Anterior cingulate cortex (tissue), 58 donors: ENCODE data around the gene AGRP.
"Not testable (repeated sequence)": the region's sequence is repeated elsewhere in the genome, so short reads cannot be mapped to it uniquely, and the experiment has no call there.

Source experiments
- DNase-seq, 58 donors: peaks; one replicate each; lab custom pipeline; 2025; lab: John Stamatoyannopoulos, UW

Gene AGRP

DNA sequence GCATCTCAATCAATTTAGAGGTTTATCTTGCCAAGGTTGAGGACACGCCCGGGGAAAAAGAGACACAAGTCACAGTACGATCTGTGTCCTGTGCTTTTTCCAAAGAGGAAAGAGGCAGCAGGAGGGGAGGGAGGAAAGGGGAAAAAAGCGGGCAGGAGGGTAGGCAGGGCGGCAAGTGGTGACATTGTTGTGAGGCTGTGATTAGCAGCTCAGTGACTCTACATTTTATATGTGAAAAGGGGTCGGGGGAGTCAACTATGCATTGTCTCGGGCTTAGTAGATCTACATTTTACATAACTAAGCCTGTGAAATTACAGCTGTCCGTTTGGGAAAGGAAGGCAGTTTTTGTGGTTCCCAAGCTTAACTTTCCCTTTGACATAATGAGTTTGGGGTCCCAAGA, 23.1 kb upstream of the AGRP start:
- DNase-seq: no peak

DNA sequence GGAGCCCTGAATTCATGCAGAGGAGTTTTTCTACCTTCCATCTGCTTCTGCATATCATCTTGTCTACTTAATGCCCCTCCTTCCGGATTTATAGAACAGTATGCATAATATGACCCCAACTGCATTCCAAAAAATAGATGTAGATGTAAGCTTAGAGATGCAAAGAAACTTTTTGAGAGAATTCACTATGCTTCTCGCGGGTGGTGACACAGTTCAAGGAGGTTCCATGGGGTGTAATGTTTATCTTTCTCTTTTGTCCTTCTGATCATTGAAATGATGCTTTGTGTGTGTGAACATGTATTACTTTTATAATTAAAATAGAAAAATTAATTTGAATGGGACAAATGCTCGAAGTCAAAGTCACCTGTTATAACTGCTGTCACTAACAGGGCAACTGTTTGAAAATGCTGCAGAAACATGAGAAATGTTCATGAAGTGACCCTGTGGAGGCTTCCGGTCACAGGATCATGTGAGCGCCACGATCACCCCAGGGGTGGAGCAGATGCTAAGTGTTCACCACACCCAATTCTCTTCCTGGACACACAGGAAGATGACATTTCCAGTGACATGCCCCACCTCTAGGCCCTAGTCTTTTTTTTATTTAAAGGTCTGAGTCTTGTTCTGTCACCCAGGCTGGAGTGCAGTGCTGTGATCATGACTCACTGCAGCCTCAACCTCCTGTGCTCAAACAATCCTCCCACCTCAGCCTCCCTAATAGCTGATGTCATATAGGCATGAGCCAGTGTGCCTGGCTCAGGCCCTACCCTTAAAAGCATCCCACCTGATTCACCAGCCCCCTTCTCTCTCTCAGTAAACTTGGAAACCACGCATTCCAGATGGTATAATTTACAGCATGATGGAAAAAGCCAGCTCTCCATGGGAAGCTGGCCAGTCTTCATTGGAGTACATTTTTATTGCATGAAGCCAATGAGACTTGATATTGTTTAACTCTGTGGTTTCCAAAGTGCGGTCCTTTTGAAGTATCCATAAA, 21.0 kb upstream of the AGRP start:
- DNase-seq: peak in 4 of 58 donors; percentile 15 to 47 (median 27)

DNA sequence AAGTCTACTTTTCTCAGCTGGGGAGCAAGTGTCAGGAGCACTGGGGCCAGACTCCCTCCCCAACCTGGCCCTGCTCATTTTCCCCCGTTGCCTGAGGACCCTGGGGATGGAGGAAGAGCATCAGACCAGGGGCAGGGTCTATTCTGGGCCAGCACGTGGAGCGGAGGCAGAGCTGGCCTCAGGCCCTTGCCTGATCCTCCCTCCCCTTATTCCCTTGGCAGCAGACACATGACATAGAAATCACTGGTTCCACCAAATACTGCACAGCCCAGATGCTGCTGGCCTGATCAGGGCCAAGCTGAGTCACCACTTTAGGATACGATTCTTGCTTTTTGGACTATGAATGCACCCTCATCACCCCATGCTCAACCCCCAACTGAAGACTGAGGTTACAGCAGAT, 15.8 kb upstream of the AGRP start:
- DNase-seq: no peak

DNA sequence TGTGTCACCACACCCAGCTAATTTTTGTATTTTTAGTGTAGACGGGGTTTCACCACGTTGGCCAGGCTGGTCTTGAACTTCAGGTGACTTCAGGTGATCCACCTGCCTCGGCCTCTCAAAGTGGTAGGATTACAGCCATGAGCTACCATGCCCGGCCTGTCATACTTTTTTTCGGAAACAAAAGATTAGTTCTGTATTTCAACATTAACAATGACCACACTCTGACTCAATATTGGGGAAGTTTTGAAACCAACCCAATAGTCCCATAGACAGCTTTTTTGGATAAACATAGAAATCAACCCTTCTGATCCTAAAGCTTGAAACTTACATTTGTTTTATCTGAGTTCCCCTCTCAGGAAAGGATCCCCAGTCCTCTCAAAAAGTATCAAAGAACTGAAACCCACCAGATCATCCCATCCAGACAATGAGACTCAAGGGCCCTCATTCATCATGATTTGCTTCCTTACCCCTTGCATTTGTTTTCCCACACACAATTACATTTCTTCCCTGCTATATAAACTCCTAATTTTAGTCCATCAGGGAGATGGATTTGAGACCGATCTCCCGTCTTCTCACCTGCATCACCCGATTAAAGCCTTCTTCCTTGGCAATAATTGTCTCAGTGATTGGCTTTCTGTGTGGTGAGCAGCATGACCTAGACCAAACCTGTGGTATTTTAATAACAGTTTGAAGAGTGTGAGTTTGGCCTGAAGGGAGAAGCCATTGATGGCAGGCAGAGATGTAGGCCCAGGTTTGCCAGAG, 7.2 kb upstream of the AGRP start:
- DNase-seq: no peak

DNA sequence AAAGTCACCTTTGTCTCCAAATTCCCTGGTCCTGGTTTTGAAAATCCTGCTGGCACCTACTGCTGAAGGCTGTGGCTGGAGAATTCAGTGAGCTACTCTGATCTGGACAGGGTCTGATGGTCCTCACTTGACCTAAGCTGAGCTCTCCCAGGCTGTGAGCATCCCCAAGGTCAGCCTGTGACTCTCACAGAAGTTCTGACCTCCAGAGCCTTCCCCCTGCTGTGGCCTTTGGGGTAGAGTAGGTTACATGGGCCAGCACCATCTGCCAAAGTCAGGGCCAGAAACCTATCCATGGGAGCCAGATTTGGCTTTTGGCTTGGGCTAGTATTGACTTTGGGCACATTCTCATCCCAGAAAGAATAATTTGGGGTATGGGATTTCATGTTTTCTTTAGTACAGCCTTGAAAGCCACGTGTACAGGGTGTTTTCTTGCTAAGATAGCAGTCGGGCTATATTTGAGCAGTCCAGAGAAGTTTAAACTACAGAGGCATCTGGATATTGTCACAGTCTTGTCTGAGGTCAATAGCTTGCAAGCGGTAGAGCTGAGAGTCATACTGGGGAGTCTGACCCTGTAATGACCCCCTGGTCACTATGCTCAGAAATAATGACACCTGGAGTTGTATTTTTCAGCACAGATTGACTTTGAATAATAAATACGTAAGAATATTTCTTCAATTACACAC, 6.2 kb upstream of the AGRP start:
- no peak for DNase-seq

DNA sequence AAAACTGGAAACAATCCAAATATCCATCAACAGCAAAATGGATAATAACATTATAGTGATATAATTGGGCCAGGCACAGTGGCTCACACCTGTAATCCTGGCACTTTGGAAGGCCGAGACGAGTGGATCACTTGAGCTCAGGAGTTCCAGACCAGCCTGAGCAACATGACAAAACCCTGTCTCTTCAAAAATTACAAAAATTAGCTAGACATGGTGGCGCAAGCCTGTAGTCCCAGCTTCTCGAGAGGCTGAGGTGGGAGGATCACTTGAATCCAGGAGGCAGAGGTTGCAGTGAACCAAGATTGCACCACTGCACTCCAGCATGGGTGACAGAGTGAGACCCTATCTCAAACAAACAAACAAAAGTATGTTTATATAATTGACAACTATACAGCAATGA, 4.2 kb upstream of the AGRP start:
- DNase-seq: not testable (repeated sequence)

DNA sequence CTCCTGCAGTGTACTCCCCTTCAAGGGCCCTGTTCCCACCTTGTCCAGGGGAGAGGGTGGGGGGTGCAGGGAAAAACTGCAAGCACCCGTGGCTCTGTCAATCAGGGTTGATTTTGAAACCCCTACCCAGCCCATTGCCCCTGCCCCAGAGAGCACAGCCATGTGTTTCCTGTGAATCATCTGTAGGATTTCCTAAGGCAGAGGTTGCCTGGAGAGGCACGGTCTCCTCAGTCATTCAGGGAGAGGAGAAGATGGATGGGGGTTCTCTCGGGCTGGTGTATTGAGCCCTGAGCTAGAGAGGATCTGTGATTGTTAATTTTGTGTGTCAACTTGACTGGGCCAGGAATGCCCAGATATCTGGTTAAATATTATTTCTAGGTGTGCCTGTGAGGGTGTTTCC, 3.5 kb upstream of the AGRP start:
- DNase-seq: no peak

DNA sequence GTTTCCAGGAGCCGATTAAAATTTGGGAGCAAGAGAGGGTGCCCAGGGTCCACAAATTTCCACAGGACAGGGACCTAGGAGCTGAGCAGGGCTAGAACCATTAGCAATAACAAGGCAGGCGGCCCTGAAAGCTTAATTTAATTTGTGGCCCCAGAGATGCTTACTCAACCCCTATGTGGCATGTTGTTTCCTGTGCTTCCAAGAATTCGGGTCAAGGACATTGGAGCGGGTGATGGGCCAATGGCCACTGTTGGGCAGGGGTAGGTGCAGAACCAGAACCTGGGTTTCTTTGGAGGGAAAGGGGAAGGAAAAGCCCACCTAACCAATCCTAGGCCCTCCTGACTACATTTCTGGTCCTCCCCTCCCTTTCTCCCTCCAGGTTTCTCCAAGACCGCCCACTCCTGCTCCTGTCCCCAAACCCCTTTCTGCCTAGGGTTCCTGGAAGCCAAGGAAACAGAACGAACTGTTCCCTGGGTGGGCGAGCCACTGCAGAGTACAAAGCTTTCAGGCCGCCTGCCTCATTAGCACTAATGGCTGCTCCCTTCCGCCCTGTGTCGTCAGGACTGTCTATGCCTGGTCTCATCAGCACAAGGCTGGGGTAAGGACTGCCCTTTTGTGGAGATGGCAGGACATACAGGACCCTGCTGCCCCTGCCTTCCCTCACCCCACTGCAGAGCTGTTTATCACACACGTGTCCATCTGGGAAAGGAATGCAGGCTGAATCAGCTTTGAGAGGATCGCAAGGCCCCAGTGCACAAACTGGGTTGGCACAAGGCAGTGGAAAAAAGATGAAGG, 581 bp upstream of the AGRP start:
- DNase-seq: no peak

DNA sequence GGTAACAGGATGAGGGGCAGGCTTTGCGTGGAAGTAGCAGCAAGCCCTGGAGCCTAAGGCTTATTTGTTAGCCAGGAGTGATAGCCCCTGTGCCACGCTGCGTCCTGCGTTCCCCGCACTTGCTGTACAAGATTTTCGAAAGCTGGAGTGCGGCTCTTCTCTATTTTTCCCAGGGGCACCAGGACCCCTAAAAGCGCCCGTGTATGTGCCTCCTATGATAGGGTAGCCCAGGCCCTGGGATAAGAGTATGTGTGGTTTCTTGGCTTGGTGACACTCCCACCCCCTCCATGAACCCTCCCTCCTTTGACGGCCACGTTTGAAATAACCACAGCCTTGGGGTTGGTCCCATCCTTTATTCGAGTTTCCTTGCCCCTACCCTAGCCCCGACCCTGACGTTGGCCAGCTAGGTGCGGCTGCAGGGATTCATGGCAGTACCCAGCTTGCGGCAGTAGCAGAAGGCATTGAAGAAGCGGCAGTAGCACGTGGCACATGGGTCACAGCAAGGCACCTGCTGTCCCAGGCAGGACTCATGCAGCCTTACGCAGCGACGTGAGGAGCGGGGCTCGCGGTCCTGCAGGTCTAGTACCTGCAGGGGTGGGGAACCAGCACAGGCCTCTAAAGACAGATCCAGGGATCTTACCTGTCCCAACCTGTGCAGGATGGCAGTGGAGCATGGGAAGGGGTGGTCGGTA, 968 bp downstream of the AGRP start:
- DNase-seq: peak in 1 of 58 donors; percentile 10

DNA sequence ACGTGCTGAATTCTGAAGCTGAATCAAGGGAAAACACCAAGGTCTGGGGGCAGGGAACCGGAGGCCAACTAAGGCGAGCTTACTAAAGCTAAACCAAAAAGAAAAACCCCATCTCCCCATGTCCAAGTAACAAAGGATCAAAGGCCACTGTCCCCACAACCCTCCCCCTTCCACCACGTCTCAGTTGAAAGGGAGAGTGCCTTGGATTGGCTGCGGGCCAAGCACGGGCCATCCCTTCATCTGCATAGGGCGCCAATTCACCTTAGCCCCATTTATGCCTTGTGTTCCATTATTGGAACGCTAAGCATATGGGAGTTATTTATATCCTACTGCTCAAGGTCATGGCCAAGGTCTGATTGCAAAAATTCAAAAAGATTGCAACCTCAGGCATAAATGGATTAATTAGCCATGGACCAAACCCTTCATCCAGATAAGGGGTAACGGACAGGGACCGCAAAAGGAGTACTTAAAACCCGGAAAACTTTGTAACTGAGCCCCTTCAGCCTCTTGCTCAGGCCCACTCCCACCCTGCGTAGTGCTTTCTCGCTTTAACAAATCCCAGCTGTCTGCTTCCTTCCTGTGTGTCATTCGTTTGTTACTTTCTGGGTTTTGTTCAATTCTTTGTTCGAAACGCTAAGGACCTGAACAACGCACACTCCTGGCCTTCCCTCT, 1.6 kb downstream of the AGRP start:
- DNase-seq: peak in 12 of 58 donors; percentile 7 to 67 (median 50)

DNA sequence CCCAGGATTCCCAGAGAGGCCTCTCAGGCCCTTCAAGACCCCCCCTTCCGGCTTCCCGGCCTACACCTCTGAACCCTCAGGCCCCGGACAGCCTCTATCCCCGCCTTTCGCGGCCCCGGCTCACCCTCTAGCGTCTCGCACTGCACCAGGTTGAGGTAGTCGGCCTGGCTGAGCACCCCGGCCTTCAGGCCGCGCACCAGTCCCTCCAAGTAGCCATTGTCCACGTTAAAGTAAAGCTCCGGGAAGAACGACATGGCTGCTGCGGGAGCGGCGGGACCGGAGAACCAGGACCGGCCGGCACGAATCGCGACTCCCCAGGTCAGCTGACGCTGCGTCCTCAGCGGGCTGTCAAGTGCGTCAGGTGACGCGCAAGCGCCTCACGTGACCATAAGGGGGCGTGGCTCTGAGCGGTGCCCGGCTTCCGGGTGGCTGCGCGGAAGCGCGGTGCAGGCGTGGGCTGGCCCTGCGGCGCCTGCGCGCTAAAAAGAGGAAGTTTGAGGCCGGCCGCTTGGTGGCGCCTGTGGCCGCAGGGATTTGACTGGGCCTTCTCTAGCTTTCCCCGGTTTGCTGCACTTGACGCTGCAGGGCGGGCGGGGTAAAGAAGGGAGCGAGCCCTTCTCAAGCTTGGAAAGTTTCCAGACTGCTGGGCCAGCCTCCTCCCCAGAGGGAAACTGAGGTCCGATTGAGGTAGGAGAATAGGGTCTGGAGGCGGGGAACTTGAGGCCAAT, 2.4 kb downstream of the AGRP start, which contains the start of gene ATP6V0D1:
ATP6V0D1 (minus strand) TSS at position 325 of the 728 bp plus-strand sequence; CDS start at position 254, 71 bp downstream.
- peak; percentile 73 to 100 (median 97) for DNase-seq

DNA sequence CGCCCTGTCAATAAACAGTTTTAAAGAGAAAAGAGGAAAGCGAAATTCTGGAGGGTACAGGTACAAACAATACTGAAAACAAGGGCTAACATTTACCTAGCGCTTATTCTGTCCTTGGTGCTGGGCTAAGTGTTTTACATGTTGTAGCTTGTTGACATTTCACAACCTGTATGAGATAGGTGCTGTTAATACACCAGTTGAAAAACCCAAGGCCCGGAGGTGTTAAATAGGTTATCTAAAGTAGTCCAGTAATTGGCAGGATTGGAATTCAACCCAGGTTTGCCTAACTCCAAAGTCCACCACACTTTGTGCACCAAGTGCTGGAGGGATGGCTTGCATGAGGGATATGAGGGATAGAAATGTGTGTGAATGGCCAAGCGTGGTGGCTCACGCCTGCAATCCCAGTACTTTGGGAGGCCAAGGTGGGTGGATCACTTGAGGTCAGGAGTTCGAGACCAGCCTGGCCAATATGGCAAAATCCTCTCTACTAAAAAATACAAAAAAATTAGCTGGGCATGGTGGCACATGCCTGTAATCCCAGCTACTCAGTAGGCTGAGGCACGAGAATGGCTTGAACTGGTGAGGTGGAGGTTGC, 5.3 kb downstream of the AGRP start:
- no peak for DNase-seq

DNA sequence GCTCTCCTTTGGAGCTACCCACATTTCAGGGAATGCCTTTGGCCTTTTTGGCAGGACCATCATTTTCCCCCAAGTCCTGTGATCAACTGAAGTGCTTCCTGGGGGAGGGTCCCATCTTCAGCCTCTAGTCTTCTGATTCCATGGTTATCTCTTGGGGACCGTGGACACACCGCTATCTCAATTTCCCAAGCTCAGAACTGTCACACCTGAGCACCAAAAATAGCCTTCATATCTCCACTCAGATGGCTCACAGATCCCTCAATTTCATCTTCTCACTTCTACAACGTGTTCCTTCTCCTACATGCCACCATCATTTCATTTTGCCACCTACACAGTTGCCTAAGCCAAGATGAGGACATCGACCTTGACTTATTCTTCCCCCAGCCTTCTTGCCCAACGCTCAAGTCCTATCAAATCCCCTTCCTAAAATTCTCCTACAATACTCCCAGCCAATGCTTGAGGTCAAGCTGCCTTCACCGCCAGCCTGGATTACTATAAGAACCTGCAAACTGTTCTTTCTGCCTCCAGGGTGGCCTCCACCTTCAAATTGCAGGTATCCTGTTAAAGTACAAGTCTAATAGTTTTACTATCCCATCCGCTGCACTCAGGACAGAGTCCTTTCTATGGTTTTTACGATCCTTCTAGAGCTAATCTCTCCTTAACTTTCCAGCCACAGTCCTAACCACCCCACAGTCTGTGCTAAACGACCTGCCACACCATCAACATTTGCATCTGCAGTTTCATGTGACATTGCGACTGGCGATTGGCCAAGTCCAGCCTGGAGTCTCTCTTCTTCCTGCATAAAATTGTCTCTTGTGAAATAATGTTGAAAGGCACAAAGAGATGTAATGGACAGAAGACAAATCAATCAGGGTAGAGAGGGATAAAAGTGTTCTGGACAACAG, 8.5 kb downstream of the AGRP start:
- peak in 1 of 58 donors; percentile 27 for DNase-seq

DNA sequence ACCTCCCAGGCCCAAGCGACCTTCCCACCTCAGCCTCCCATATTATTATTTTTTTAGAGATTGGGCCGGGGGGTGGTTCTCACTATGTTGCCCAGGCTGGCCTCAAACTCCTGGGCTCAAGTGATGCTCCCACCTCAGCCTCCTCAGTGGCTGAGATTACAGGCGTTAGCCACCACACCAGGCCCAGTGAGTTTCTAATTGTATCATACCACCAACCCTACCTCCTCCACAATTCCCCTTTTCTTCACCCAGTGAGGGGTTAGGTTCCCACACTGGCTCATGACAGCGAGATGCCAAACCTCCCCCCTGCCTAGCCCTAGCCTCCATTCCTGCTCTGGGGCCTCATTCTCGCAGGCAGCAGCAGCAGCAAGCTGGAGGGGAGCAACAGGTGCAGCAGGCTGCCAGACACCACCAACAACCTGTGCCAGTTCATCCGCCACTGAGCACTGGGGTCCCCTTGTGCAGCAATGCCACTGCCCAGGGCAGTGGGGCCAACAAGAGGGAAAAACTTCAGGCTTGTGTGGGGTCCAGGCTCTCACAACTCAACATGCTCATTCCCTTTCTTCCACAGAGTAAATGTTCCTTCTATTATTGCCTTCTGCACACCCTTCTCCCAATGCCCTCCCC, 11.5 kb downstream of the AGRP start:
- DNase-seq: no peak

DNA sequence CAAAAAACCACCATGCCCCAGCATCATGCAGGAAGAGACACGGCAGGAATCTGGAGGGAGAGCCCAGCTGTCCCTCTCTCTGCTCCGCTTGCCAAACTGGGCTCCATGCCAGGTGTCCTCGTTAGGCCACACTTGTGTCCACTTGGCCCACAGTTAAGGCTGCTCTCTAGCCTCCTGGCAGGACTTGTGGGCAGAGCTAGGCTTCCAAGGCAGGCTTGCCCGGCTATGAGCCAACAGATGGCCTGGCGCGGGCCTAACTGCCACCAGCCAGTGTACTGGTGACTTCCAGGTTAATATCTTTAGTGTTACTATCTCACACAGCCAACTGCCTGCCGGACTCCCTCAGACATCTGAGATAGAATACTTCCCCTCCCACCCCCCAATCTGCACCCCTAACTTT, 13.0 kb downstream of the AGRP start:
- peak in 57 of 58 donors; percentile 28 to 96 (median 85) for DNase-seq

DNA sequence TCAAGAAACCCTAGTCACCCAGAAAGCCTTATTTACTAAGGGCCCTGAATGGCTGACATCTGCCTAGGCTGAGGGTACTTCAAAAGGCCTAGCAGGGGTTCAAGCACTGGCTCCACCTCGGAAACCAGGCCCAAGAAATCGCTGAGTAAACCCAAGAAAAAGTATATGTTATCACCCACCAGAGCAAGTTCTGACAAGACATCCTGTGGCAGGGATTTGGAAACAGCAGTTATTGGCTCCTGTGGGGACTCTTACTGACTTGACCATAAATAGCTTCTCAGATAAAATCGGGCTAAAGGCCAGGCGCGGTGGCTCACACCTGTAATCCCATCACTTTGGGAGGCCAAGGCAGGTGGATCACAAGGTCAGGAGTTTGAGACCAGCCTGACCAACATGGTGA, 14.6 kb downstream of the AGRP start:
- no peak for DNase-seq
